ENCODE measurements around the gene CLC.
"Not testable (repeated sequence)": the region's sequence is repeated elsewhere in the genome, so short reads cannot be mapped to it uniquely, and the experiment has no call there.

Gene CLC

GRCh38 chr19:39737891-39738290, at the start of gene CLC:
TSS of gene CLC (minus strand) at chr19:39738029. CDS start at chr19:39737952, 77 bp downstream.
- FAIRE-seq (no peak), DNase-seq (ENCODE audit: insufficient read length, low spot score) (no peak)

- FAIRE-seq (no peak), DNase-seq (ENCODE audit: insufficient read length, low spot score) (no peak)
Observed at GRCh38 chr19:39780894-39781293, 43.1 kb upstream of the CLC start.

GRCh38 chr19:39778763-39779162, 40.9 kb upstream of the CLC start, which contains the start of gene LEUTX:
TSS of gene LEUTX (plus strand) at chr19:39778854. CDS start at chr19:39778921, 67 bp downstream.
- no peak for FAIRE-seq

GRCh38 chr19:39768786-39769185, 31.0 kb upstream of the CLC start:
- FAIRE-seq (no peak), DNase-seq (ENCODE audit: insufficient read length, low spot score) (no peak)

More at GRCh38 chr19:39778763-39779162, 40.9 kb upstream of the CLC start, which contains the start of gene LEUTX:
- DNase-seq (ENCODE audit: insufficient read length, low spot score) = no peak

- DNase-seq (ENCODE audit: insufficient read length, low spot score) = no peak
- FAIRE-seq = no peak
Observed at GRCh38 chr19:39768334-39768733, 30.5 kb upstream of the CLC start.

GRCh38 chr19:39765091-39766076, 27.6 kb upstream of the CLC start:
- FAIRE-seq (peak; percentile 58), DNase-seq (ENCODE audit: insufficient read length, low spot score) (no peak)

- not testable (repeated sequence) for DNase-seq (ENCODE audit: insufficient read length, low spot score); FAIRE-seq
Observed at GRCh38 chr19:39761851-39762250, 24.0 kb upstream of the CLC start.

- peak; percentile 96 for FAIRE-seq
- no peak for DNase-seq (ENCODE audit: insufficient read length, low spot score)
Observed at GRCh38 chr19:39759457-39760184, 21.8 kb upstream of the CLC start.

- no peak for DNase-seq (ENCODE audit: insufficient read length, low spot score)
- FAIRE-seq = no peak
Observed at GRCh38 chr19:39754971-39755370, 17.1 kb upstream of the CLC start.

GRCh38 chr19:39754544-39754943, 16.7 kb upstream of the CLC start:
- DNase-seq (ENCODE audit: insufficient read length, low spot score) = no peak
- no peak for FAIRE-seq

- DNase-seq (ENCODE audit: insufficient read length, low spot score) = no peak
- FAIRE-seq = no peak
Observed at GRCh38 chr19:39752795-39753194, 15.0 kb upstream of the CLC start.

GRCh38 chr19:39752390-39752789, 14.6 kb upstream of the CLC start:
- DNase-seq (ENCODE audit: insufficient read length, low spot score) (no peak), FAIRE-seq (no peak)

- DNase-seq (ENCODE audit: insufficient read length, low spot score) (no peak), FAIRE-seq (no peak)
Observed at GRCh38 chr19:39749981-39750380, 12.2 kb upstream of the CLC start.

- FAIRE-seq = no peak
- DNase-seq (ENCODE audit: insufficient read length, low spot score) = no peak
Observed at GRCh38 chr19:39746836-39747529, 9.2 kb upstream of the CLC start.

- FAIRE-seq (no peak), DNase-seq (ENCODE audit: insufficient read length, low spot score) (no peak)
Observed at GRCh38 chr19:39745643-39746042, 7.8 kb upstream of the CLC start.

GRCh38 chr19:39740395-39740794, 2.6 kb upstream of the CLC start:
- FAIRE-seq (no peak), DNase-seq (ENCODE audit: insufficient read length, low spot score) (no peak)

- FAIRE-seq (no peak), DNase-seq (ENCODE audit: insufficient read length, low spot score) (no peak)
Observed at GRCh38 chr19:39738814-39739213, 985 bp upstream of the CLC start.

GRCh38 chr19:39737351-39737750, 478 bp downstream of the CLC start:
- FAIRE-seq (no peak), DNase-seq (ENCODE audit: insufficient read length, low spot score) (no peak)

- DNase-seq (ENCODE audit: insufficient read length, low spot score) (no peak), FAIRE-seq (no peak)
Observed at GRCh38 chr19:39736088-39736487, 1.7 kb downstream of the CLC start.

- DNase-seq (ENCODE audit: insufficient read length, low spot score) (no peak), FAIRE-seq (no peak)
Observed at GRCh38 chr19:39735688-39736087, 2.1 kb downstream of the CLC start.

- FAIRE-seq = no peak
- DNase-seq (ENCODE audit: insufficient read length, low spot score) = no peak
Observed at GRCh38 chr19:39733841-39734240, 4.0 kb downstream of the CLC start.

Measured in GM19239 (cell line).